Liver (tissue), 9 donors: ENCODE data around the gene SGMS1. TPM values are rescaled to one million over a fixed set of nuclear protein-coding genes. Genes with fewer than 3 reads are reported as not detected.

Experiments used
- DNase-seq: peaks from one replicate; pipeline ENCODE4 v3.0.0-alpha.2; 2017; ENCODE audit warnings: low spot score
- H3K27ac ChIP-seq, 2 donors: one replicate each; pipeline ENCODE4 v1.7.0; 2013; ENCODE audit warnings: inconsistent platforms in 2 of 2, low read length in 2 of 2, control low read depth in 1 of 2, low read depth in 1 of 2, mild to moderate bottlenecking in 1 of 2
- H3K27me3 ChIP-seq, 4 donors: one replicate each; pipeline versions ENCODE4 v1.6.1 to v1.7.0; 2013; ENCODE audit warnings: low read length in 3 of 4, inconsistent platforms in 1 of 4, mild to moderate bottlenecking in 1 of 4, moderate library complexity in 1 of 4; ENCODE audit not compliant: control insufficient read depth in 4 of 4, insufficient read depth in 4 of 4
- H3K36me3 ChIP-seq, 4 donors: one replicate each; pipeline versions ENCODE4 v1.6.1 to v1.7.0; 2013; ENCODE audit warnings: low read length in 3 of 4, mild to moderate bottlenecking in 3 of 4, low read depth in 1 of 4, moderate library complexity in 1 of 4; ENCODE audit not compliant: control insufficient read depth in 4 of 4, insufficient read depth in 3 of 4
- H3K4me1 ChIP-seq, 4 donors: one replicate each; pipeline versions ENCODE4 v1.6.1 to v1.7.0; 2013; ENCODE audit warnings: low read length in 3 of 4, mild to moderate bottlenecking in 3 of 4, moderate library complexity in 1 of 4; ENCODE audit not compliant: control insufficient read depth in 4 of 4, insufficient read depth in 4 of 4
- H3K4me3 ChIP-seq, 3 donors: one replicate each; pipeline versions ENCODE4 v1.6.1 to v1.7.0; 2013; ENCODE audit warnings: low read length in 3 of 3, control low read depth in 1 of 3, low read depth in 1 of 3, mild to moderate bottlenecking in 1 of 3
- H3K9ac ChIP-seq, 2 donors: one replicate each; pipeline ENCODE4 v1.7.0; 2013; ENCODE audit warnings: low read length in 2 of 2, mild to moderate bottlenecking in 2 of 2, moderate library complexity in 2 of 2, control low read depth in 1 of 2, low read depth in 1 of 2
- H3K9me3 ChIP-seq, 4 donors: one replicate each; pipeline versions ENCODE4 v1.6.1 to v1.7.0; 2013; ENCODE audit warnings: low read length in 3 of 4; ENCODE audit not compliant: control insufficient read depth in 4 of 4
- EGR1 ChIP-seq, 2 donors: IDR thresholded peaks; 2 replicates each; pipeline ENCODE4 v1.6.1; 2016 to 2018; ENCODE audit warnings: antibody characterized with exemption in 2 of 2, low read depth in 2 of 2
- FOXA1 ChIP-seq: IDR thresholded peaks from 2 replicates; pipeline ENCODE4 v1.6.1; 2016; ENCODE audit warnings: antibody characterized with exemption
- GABPA ChIP-seq, 2 donors: IDR thresholded peaks in 1 of 2; conservative IDR thresholded peaks in 1 of 2; 2 replicates each; pipeline ENCODE4 v1.6.1; 2016; ENCODE audit warnings: antibody characterized with exemption in 2 of 2, mild to moderate bottlenecking in 1 of 2, moderate library complexity in 1 of 2
- HNF4A ChIP-seq, 2 donors: conservative IDR thresholded peaks; 2 replicates each; pipeline ENCODE4 v1.6.1; 2016; ENCODE audit warnings: antibody characterized with exemption in 2 of 2, mild to moderate bottlenecking in 2 of 2
- JUND ChIP-seq, 2 donors: IDR thresholded peaks; 2 replicates each; pipeline ENCODE4 v1.6.1; 2016; ENCODE audit warnings: antibody characterized with exemption in 2 of 2
- MAX ChIP-seq: IDR thresholded peaks from 2 replicates; pipeline ENCODE4 v1.6.1; 2016; ENCODE audit warnings: antibody characterized with exemption
- NR2F2 ChIP-seq: IDR thresholded peaks from 2 replicates; pipeline ENCODE4 v1.6.1; 2016; ENCODE audit warnings: antibody characterized with exemption
- RXRA ChIP-seq, 2 donors: IDR thresholded peaks; 2 replicates each; pipeline ENCODE4 v1.6.1; 2017 to 2018; ENCODE audit warnings: antibody characterized with exemption in 2 of 2, mild to moderate bottlenecking in 1 of 2
- TAF1 ChIP-seq: conservative IDR thresholded peaks from 2 replicates; pipeline ENCODE4 v1.6.1; 2016; ENCODE audit warnings: antibody characterized with exemption, mild to moderate bottlenecking
- YY1 ChIP-seq: IDR thresholded peaks from 2 replicates; pipeline ENCODE4 v1.6.1; 2016; ENCODE audit warnings: antibody characterized with exemption, mild to moderate bottlenecking
- ZBTB33 ChIP-seq: IDR thresholded peaks from 2 replicates; pipeline ENCODE4 v1.6.1; 2016; ENCODE audit warnings: antibody characterized with exemption
- WGBS: extraction: QIAGEN DNeasy Blood & Tissue Kit; methylation state at CpG from one replicate; pipeline ENCODE4 v1.1.7; 2013; 5-methylcytosine and 5-hydroxymethylcytosine counted together
- polyA plus RNA-seq, 2 donors: library from polyadenylated mRNA; stranded (reverse) in 1 of 2; unstranded in 1 of 2; fragments of 200-250 nt in 1 of 2; fragments of >200 nt in 1 of 2; fragmentation: Nextera tagmentation in 1 of 2; extraction: Ambion mirVana in 1 of 2; gene quantifications; one replicate each; pipeline versions ENCODE4 v1.2.1 to v1.2.3, GENCODE V29; 2013 to 2015
- total RNA-seq, 2 donors: library from RNA; depleted of rRNA; stranded (reverse); fragments of >200 nt; gene quantifications; one replicate each; pipeline ENCODE4 v1.2.3, GENCODE V29; 2014
- TF ChIP-seq, protein P1 (sequence below): fragments of 150-350 bp; IDR thresholded peaks from 2 replicates; pipeline ENCODE4 v1.5.1; 2017; ENCODE audit warnings: improper control_type of control experiment, low read depth, low read length; ENCODE audit not compliant: missing input control
- TF ChIP-seq, protein P2 (sequence below): IDR thresholded peaks from 2 replicates; pipeline ENCODE4 v1.6.1; 2016; ENCODE audit warnings: antibody characterized with exemption
- donor health status: healthy.
- donor health status: healthy.
- donor health status: healthy.
- donor health status: healthy.
- donor health status: healthy.

SGMS1 gene
- total and polyA plus RNA-seq, 4 donors = 6.8 to 98.2 (median 21.1) TPM

DNA sequence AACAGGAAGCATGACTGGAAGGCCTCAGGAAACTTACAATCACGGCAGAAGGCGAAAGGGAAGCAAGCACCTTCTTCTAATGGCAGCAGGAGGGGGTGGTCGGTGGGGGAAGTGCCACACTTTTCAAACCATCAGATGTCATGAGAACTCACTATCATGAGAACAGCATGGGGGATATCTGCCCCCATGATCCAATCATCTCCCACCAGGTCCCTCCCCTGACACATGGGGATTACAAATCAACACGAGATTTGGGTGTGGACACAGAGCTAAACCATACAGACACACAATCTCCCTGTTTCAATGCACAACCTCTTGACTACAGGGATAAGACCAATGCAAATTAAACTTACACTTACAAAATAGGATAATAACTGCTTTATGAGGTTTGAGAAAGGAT is 97.6 kb downstream of the SGMS1 start:
- no peaks in the 10 kb centered on the region for H3K27me3 ChIP-seq
- H3K27ac ChIP-seq = no peak overlapping the region
- TF ChIP-seq JUND (IDR thresholded peaks at IDR 0.05) (no peak), YY1 (no peak), MAX (no peak), FOXA1 (no peak), RXRA (IDR thresholded peaks at IDR 0.05) (no peak), HNF4A (conservative IDR thresholded peaks at IDR 0.05) (no peak)
- TF ChIP-seq, protein P1, sequence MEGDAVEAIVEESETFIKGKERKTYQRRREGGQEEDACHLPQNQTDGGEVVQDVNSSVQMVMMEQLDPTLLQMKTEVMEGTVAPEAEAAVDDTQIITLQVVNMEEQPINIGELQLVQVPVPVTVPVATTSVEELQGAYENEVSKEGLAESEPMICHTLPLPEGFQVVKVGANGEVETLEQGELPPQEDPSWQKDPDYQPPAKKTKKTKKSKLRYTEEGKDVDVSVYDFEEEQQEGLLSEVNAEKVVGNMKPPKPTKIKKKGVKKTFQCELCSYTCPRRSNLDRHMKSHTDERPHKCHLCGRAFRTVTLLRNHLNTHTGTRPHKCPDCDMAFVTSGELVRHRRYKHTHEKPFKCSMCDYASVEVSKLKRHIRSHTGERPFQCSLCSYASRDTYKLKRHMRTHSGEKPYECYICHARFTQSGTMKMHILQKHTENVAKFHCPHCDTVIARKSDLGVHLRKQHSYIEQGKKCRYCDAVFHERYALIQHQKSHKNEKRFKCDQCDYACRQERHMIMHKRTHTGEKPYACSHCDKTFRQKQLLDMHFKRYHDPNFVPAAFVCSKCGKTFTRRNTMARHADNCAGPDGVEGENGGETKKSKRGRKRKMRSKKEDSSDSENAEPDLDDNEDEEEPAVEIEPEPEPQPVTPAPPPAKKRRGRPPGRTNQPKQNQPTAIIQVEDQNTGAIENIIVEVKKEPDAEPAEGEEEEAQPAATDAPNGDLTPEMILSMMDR = no peak
- H3K4me1 ChIP-seq = no peaks in the 10 kb centered on the region
- H3K9ac ChIP-seq = no peak overlapping the region
- no peak overlapping the region for H3K4me3 ChIP-seq
- H3K36me3 ChIP-seq = no peaks in the 10 kb centered on the region
- no peak for DNase-seq
- WGBS = 96% methylated on average over 4 of the region's 4 CpGs
- H3K9me3 ChIP-seq = no peaks in the 10 kb centered on the region

DNA sequence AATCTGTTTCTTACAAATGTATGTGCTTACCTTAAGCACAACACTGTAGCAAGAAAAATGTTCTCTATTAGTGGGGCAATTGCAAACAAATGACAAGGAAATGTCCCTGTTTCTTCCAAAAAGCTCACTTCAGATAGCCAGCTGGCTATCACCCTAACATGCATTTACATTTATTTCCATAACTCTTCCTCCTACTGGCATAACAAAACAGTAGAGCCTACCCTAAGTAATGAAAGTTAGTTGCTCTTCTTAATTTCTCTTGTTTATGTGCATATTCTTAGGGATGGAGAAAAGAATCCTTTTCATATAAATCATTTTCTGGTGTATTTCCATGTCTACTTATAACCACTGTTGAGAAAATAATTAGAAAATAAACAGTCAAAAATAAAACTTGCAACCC is 100.4 kb downstream of the SGMS1 start:
- DNase-seq = no peak
- H3K9ac ChIP-seq = no peak overlapping the region
- no peaks in the 10 kb centered on the region for H3K27me3 ChIP-seq
- H3K27ac ChIP-seq = no peak overlapping the region
- TF ChIP-seq, protein P2, sequence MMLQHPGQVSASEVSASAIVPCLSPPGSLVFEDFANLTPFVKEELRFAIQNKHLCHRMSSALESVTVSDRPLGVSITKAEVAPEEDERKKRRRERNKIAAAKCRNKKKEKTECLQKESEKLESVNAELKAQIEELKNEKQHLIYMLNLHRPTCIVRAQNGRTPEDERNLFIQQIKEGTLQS = no peak
- no peak for TF ChIP-seq YY1
- TF ChIP-seq RXRA (IDR thresholded peaks at IDR 0.05) = no peak
- TF ChIP-seq EGR1 (IDR thresholded peaks at IDR 0.05; ENCODE audit: low read depth in 2 of 2) = no peak
- no peak for TF ChIP-seq TAF1
- TF ChIP-seq GABPA (IDR thresholded peaks at IDR 0.05 in 1 of 2, conservative IDR thresholded peaks at IDR 0.05 in 1 of 2) = no peak
- no peak for TF ChIP-seq NR2F2
- no peaks in the 10 kb centered on the region for H3K4me1 ChIP-seq
- no peak overlapping the region for H3K4me3 ChIP-seq
- H3K9me3 ChIP-seq = no peaks in the 10 kb centered on the region
- peaks cover 0 to 4% (median 0%) of the 10 kb centered on the region in 4 donors for H3K36me3 ChIP-seq

GRCh38 chr10:50522908-50523307 is 100.8 kb downstream of the SGMS1 start:
- Histone ChIP-seq H3K27me3 (no peaks in the 10 kb centered on the region), H3K9me3 (no peaks in the 10 kb centered on the region), H3K27ac (no peak overlapping the region), H3K4me3 (no peak overlapping the region), H3K9ac (no peak overlapping the region), H3K4me1 (no peaks in the 10 kb centered on the region), H3K36me3 (peaks cover 0 to 4% (median 0%) of the 10 kb centered on the region in 4 donors)
- 89% methylated on average over 2 of the region's 2 CpGs for WGBS
- no peak for TF ChIP-seq ZBTB33
- no peak for TF ChIP-seq HNF4A (conservative IDR thresholded peaks at IDR 0.05)
- TF ChIP-seq GABPA (IDR thresholded peaks at IDR 0.05 in 1 of 2, conservative IDR thresholded peaks at IDR 0.05 in 1 of 2) = no peak
- no peak for DNase-seq
